Measurements from ENCODE around the gene DDX31.

DNA sequence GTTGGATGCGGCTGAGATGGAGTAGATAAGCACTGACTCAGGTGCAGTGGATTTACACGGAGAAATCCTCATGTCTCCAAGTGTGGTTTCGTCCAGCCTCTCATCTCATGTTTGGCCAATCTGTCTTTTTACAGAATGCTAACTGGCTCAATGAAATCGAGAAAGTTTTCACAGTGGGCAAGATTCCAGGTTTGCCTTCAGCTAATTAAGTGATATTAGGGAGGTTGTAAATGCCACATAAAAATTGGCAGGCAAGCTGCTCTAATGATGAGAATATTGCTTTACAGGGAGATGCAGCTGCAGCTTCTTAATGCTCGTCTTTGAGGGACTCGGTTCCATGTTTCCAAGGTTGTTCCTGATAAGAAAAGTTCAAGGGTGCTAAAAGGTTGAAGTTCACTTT is 63.7 kb downstream of the DDX31 start:
- TF ChIP-seq EZH2 (IDR thresholded peaks at IDR 0.05; ENCODE audit: borderline replicate concordance, low read length), result no peak
- TF ChIP-seq, protein P1, sequence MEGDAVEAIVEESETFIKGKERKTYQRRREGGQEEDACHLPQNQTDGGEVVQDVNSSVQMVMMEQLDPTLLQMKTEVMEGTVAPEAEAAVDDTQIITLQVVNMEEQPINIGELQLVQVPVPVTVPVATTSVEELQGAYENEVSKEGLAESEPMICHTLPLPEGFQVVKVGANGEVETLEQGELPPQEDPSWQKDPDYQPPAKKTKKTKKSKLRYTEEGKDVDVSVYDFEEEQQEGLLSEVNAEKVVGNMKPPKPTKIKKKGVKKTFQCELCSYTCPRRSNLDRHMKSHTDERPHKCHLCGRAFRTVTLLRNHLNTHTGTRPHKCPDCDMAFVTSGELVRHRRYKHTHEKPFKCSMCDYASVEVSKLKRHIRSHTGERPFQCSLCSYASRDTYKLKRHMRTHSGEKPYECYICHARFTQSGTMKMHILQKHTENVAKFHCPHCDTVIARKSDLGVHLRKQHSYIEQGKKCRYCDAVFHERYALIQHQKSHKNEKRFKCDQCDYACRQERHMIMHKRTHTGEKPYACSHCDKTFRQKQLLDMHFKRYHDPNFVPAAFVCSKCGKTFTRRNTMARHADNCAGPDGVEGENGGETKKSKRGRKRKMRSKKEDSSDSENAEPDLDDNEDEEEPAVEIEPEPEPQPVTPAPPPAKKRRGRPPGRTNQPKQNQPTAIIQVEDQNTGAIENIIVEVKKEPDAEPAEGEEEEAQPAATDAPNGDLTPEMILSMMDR (conservative IDR thresholded peaks at IDR 0.05 in 1 of 2, IDR thresholded peaks at IDR 0.05 in 1 of 2; ENCODE audit: extremely low read depth in 1 of 2, insufficient read depth in 1 of 2, low read depth in 1 of 2, low read length in 2 of 2), result no peak

Measured in mammary epithelial cell (primary cell).